Measurements from ENCODE around the gene ERICH2.

DNA sequence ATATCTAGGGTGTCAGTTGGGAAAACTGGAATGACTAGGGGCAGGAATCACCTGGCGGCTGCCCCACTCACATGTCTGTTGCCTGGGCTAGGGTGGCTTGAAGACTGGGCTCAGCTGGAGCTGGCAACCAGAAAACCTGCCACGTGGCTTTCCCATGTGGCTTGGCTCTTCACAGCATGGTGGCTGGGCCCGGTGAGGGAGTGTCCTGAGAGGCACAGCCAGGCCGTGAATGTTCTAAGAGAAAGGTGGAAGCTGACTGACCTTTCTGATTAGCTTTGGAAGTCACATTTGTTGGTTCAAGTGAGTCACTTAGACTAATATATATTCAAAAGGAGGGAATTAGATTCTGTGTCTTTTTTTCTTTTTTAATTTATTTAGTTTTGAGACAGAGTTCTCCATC lies 32.4 kb upstream of the ERICH2 start:
- TF ChIP-seq POLR2A (IDR thresholded peaks at IDR 0.05) (no peak), POLR2AphosphoS5 (IDR thresholded peaks at IDR 0.05; ENCODE audit: insufficient read depth in 1 of 2, low read depth in 1 of 2) (no peak), CTCF (IDR thresholded peaks at IDR 0.05) (no peak)
